Right lobe of liver (tissue), 6 donors: ENCODE data around the gene DENND2D. TPM values are rescaled to one million over a fixed set of nuclear protein-coding genes. Genes with fewer than 3 reads are reported as not detected.

Source experiments
- ATAC-seq, 4 donors: fragments of 200-7000 bp; cut with Tn5 transposase; one replicate each; pipeline ENCODE4 v1.9.1; 2020; ENCODE audit warnings: mild to moderate bottlenecking in 4 of 4, moderate library complexity in 4 of 4
- DNase-seq, 3 donors: peaks; one replicate each; pipeline ENCODE4 v3.0.0-alpha.2; 2020
- H3K27ac ChIP-seq, 3 donors: fragments of 200-600 bp; one replicate each; pipeline ENCODE4 v1.8.0; 2022
- H3K27me3 ChIP-seq, 2 donors: fragments of 200-600 bp; one replicate each; pipeline ENCODE4 v1.8.0; 2022
- H3K36me3 ChIP-seq, 4 donors: fragments of 200-600 bp; sonication (generic) in 1 of 4; one replicate each; pipeline versions ENCODE4 v1.5.1 to v1.8.0; 2017 to 2022; ENCODE audit warnings: control low read depth in 1 of 4
- H3K4me1 ChIP-seq, 4 donors: fragments of 200-600 bp; sonication (generic) in 1 of 4; one replicate each; pipeline versions ENCODE4 v1.5.1 to v1.8.0; 2017 to 2022; ENCODE audit warnings: control low read depth in 1 of 4
- H3K4me3 ChIP-seq, 3 donors: fragments of 200-600 bp; one replicate each; pipeline ENCODE4 v1.8.0; 2022
- H3K9me3 ChIP-seq, 4 donors: fragments of 200-600 bp; sonication (generic) in 1 of 4; one replicate each; pipeline versions ENCODE4 v1.5.1 to v1.8.0; 2017 to 2022; ENCODE audit warnings: control low read depth in 1 of 4
- CTCF ChIP-seq, 4 donors: fragments of 200-600 bp in 3 of 4; fragments of 450-650 bp in 1 of 4; IDR thresholded peaks; one replicate each; pipeline versions ENCODE4 v1.5.1 to v1.8.0; 2016 to 2022; ENCODE audit warnings: antibody characterized with exemption in 4 of 4, mild to moderate bottlenecking in 2 of 4
- POLR2A ChIP-seq: fragments of 450-650 bp; IDR thresholded peaks from one replicate; pipeline ENCODE4 v1.6.1; 2017; ENCODE audit warnings: antibody characterized with exemption, mild to moderate bottlenecking
- WGBS: methylation state at CpG from one replicate; pipeline ENCODE4 v1.1.6; 2018; ENCODE audit warnings: low coverage, low lambda C conversion rate; ENCODE audit not compliant: insufficient coverage; ENCODE audit errors: missing lambda C conversion rate; 5-methylcytosine and 5-hydroxymethylcytosine counted together
- intact Hi-C, 2 donors: fragments of 100-400 bp; cut with DNase I; formaldehyde crosslinking; loops; one replicate each; pipeline versions ENCODE4 v1.11.2 to v1.14.1; 2022
- total RNA-seq, 6 experiments: library from RNA; depleted of rRNA in 2 of 6; stranded (reverse); fragments of >200 nt in 2 of 6; fragmentation: NEBNext Ultra II Directional in 3 of 6; extraction: Animal tissue kit (Norgen Biotek cat#: 25700) in 3 of 6; gene quantifications; one replicate each; pipeline versions ENCODE4 v1.1.0 to v1.2.4, GENCODE V29; 2016 to 2023
- donor health status: DM: no; HTN: yes; CAD: no.
- donor health status: DM: no; HTN: no; CAD: no.
- donor health status: DM: no; HTN: no; CAD: no.
- donor health status: DM: no; HTN: yes; CAD: no.
- donor health status: DM: no; HTN: yes; CAD: no.

The DENND2D gene
- total RNA-seq, 6 experiments from 2014 or later, result 9.6 to 18.6 (median 13.9) TPM

GRCh38 chr1:111161843-111162487 lies 38.5 kb downstream of the DENND2D start:
- Histone ChIP-seq H3K27ac (no peak overlapping the region), H3K4me3 (no peak overlapping the region), H3K9me3 (no peaks in the 10 kb centered on the region), H3K4me1 (no peaks in the 10 kb centered on the region), H3K36me3 (peaks cover 0 to 16% (median 5%) of the 10 kb centered on the region in 4 donors), H3K27me3 (no peaks in the 10 kb centered on the region)
- TF ChIP-seq CTCF (IDR thresholded peaks at IDR 0.05) (no peak), POLR2A (no peak)
- DNase-seq (no peak), ATAC-seq (peak in 3 of 4 donors; percentile 20 to 50 (median 49))
- 25% methylated on average over 1 of the region's 1 CpG for WGBS
- intact Hi-C loops, result no loop called here

- Histone ChIP-seq H3K4me1 (no peaks in the 10 kb centered on the region), H3K4me3 (no peak overlapping the region), H3K27ac (no peak overlapping the region), H3K9me3 (no peaks in the 10 kb centered on the region), H3K36me3 (peaks cover 0 to 19% (median 5%) of the 10 kb centered on the region in 4 donors), H3K27me3 (no peaks in the 10 kb centered on the region)
- TF ChIP-seq POLR2A (no peak), CTCF (IDR thresholded peaks at IDR 0.05) (no peak)
- 100% methylated on average over 2 of the region's 2 CpGs for WGBS
- DNase-seq (no peak), ATAC-seq (no peak)
- intact Hi-C loops, result no loop called here
Measured at GRCh38 chr1:111157431-111157830, 43.0 kb downstream of the DENND2D start.

GRCh38 chr1:111154021-111154999 lies 46.1 kb downstream of the DENND2D start:
- H3K4me3 ChIP-seq, result no peak overlapping the region
- TF ChIP-seq POLR2A (no peak), CTCF (IDR thresholded peaks at IDR 0.05) (no peak)
- ATAC-seq (no peak), DNase-seq (no peak)
- H3K9me3 ChIP-seq, result no peaks in the 10 kb centered on the region
- H3K27ac ChIP-seq, result no peak overlapping the region
- intact Hi-C loops, result no loop called here
- H3K36me3 ChIP-seq, result peaks cover 0 to 27% (median 0%) of the 10 kb centered on the region in 4 donors
- H3K27me3 ChIP-seq, result no peaks in the 10 kb centered on the region
- no peaks in the 10 kb centered on the region for H3K4me1 ChIP-seq
- WGBS, result 90% methylated on average over 5 of the region's 5 CpGs

GRCh38 chr1:111151838-111152237 lies 48.6 kb downstream of the DENND2D start:
- H3K27ac ChIP-seq, result no peak overlapping the region
- H3K27me3 ChIP-seq, result no peaks in the 10 kb centered on the region
- peaks cover 0 to under 1% (median 0%) of the 10 kb centered on the region in 4 donors for H3K4me1 ChIP-seq
- H3K4me3 ChIP-seq, result no peak overlapping the region
- intact Hi-C loops, result no loop called here
- H3K9me3 ChIP-seq, result no peaks in the 10 kb centered on the region
- no peak for TF ChIP-seq CTCF (IDR thresholded peaks at IDR 0.05)
- no peak for TF ChIP-seq POLR2A
- DNase-seq, result no peak
- WGBS, result 48% methylated on average over 3 of the region's 3 CpGs
- ATAC-seq, result no peak
- H3K36me3 ChIP-seq, result peaks cover 0 to 41% (median 10%) of the 10 kb centered on the region in 4 donors
